DMS153 treated with DMSO at 0.1 percent for 48 hours (cell line): ENCODE results near the gene GTF2F1.
"Not testable (repeated sequence)": the region's sequence is repeated elsewhere in the genome, so short reads cannot be mapped to it uniquely, and the experiment has no call there.

Experiments
- DNase-seq: peaks from one replicate; lab custom pipeline; 2025; ENCODE audit not compliant: unreplicated experiment; lab: John Stamatoyannopoulos, UW

The GTF2F1 gene

GRCh38 chr19:6358003-6358402 lies 35.0 kb downstream of the GTF2F1 start:
- DNase-seq, result no peak

- DNase-seq, result no peak
Observed at GRCh38 chr19:6357174-6357573, 35.8 kb downstream of the GTF2F1 start.

- DNase-seq, result not testable (repeated sequence)
Observed at GRCh38 chr19:6355321-6356040, 37.5 kb downstream of the GTF2F1 start.

DNA sequence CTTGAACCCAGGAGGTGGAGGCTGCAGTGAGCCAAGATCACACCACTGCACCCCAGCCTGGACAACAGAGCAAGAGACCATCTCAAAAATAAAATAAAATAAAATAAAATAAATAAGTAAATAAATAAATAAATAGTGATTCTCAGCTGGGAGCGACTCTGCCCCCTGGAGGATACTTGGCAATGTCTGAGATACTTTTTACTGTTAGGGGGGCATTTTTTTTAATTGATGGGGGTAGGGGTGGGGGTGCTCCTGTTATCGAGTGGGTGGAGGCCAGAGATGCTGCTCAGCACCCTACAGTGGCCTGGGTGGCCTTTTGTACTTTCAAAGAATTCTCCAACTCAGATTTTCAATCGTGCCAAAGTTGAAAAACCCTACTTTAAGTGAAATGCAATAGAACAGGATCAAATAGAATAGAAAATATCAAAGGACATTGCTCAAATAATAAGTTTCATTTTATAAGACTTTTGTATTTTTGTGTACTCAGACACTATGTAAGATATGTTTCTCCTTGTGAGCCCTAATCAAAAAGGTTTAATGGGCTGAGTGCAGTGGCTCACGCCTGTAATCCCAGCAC lies 38.8 kb downstream of the GTF2F1 start:
- no peak for DNase-seq

DNA sequence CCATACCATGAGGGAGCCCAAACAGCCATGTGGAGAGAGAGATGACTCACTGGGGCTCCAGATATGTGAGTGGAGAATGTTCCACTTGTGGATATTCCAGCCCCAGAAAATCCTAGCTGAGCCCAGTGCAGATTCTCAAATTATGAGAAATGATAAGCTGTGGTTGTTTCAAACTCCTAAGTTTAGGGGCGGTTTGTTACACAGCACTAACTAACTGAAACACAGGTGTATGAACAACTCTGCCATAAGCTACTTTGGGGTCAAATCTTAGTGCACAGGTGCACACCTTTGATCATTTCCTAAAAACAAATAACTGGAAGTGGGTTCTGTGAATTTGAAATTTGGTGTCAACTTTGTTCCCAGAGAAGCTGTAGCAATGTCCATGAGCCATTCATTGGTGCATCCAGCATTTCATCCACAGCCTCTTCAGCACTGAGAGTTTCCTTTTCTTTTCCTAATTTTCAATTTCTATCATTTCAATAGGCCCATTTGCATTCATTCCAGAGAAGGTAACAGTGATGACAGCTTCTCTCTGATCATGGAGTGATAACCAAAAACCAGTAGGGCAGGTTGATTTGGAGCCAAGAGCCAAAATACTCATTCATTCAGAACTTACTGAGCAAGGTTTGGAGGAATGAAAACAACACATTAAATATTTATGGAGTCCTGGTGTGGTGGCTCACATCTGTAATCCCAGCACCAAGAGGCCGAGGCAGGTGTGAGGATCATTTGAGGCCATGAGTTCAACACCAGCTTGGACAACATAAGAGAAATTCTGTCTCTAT lies 40.4 kb downstream of the GTF2F1 start:
- no peak for DNase-seq

DNA sequence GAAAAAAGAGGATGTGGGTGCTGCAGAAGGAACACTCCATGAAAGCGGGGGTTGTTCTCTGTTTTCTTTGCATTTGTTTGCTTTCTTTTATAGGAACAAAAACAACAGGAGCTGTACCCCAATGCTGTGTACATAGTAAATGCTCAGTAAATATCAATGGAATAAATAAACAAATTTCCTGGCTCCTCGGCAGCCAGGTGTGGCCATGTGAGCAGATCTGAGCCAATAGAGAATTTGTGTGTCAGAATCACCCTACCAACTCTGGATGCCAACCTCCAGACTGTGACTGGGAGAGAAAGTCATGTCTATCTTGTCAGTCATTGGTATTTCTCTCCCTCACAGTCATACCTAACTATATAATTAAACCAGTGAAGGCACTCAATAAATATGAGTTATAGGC lies 42.3 kb downstream of the GTF2F1 start:
- DNase-seq, result no peak

GRCh38 chr19:6349271-6349670 lies 43.7 kb downstream of the GTF2F1 start:
- DNase-seq, result not testable (repeated sequence)

- DNase-seq, result no peak
Observed at GRCh38 chr19:6343462-6343861, 49.5 kb downstream of the GTF2F1 start.

- no peak for DNase-seq
Observed at GRCh38 chr19:6340493-6341201, 52.3 kb downstream of the GTF2F1 start.

DNA sequence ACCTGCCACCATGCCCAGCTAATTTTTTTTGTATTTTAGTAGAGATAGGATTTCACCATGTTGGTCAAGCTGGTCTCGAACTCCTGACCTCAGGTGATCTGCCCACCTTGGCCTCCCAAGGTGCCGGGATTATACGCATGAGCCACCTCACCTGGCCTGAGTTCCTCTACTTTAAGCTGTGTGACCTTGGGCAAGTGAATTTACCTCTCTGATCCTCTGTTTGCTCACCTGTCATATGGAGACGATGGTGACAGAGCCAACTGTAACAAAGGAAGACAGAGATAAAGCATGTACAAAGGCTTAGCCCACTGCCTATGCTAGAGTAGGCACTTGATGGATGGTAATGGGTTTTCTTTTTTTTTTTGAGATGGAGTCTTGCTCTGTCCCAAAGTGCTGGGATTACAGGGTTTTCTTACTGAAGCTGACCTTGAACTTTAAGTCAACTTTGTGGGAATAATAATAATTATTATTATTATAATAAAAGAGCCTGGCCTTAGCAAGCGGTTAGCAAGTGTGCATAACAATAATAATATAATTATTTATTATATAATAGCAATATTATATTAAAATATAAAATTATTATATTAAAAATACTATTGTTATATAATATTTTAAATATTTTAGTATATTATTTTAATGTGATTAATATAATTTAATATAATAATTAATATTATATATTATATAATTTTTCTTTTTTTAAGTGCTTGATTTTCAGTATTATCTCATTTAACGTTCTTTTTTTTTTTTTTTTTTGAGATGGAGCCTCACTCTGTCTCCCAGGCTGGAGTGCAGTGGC lies 58.3 kb downstream of the GTF2F1 start:
- no peak for DNase-seq

- DNase-seq, result no peak
Observed at GRCh38 chr19:6333439-6333838, 59.5 kb downstream of the GTF2F1 start, which contains the start of gene ACER1. Gene ACER1 (minus strand): TSS chr19:6333612. CDS start chr19:6333551, 61 bp downstream.
